Body of pancreas (tissue), 4 donors: ENCODE measurements around the gene BEX4. TPM values are rescaled to one million over a fixed set of nuclear protein-coding genes. Genes with fewer than 3 reads are reported as not detected.
"Not testable (repeated sequence)": the region's sequence is repeated elsewhere in the genome, so short reads cannot be mapped to it uniquely, and the experiment has no call there.

Experiments used
- ATAC-seq: fragments of 150-250 bp; one replicate; pipeline ENCODE4 v1.9.1; 2016
- DNase-seq, 4 donors: peaks; one replicate each; pipeline ENCODE4 v3.0.0-alpha.2; 2019
- H3K27ac ChIP-seq, 4 donors: fragments of 200-600 bp; sonication (generic); 1 replicate in 3 of 4; 2 replicates in 1 of 4; pipeline versions ENCODE4 v1.5.1 to v1.6.1; 2016 to 2019; ENCODE audit warnings: mild to moderate bottlenecking in 1 of 4, mixed read lengths in 1 of 4, moderate library complexity in 1 of 4
- H3K27me3 ChIP-seq, 2 donors: fragments of 200-600 bp; sonication (generic); one replicate each; pipeline ENCODE4 v1.6.0; 2016; ENCODE audit warnings: mild to moderate bottlenecking in 1 of 2
- H3K36me3 ChIP-seq, 2 donors: fragments of 200-600 bp; sonication (generic); replicated peaks in 1 of 2; 2 replicates each; pipeline ENCODE4 v1.5.1; 2016; ENCODE audit warnings: low read depth in 2 of 2; ENCODE audit not compliant: insufficient read depth in 1 of 2
- H3K4me1 ChIP-seq: fragments of 200-600 bp; sonication (generic); one replicate; pipeline ENCODE4 v1.6.0; 2016
- H3K4me3 ChIP-seq, 2 donors: fragments of 200-600 bp; sonication (generic); 1 replicate in 1 of 2; 2 replicates in 1 of 2; pipeline ENCODE4 v1.5.1; 2016 to 2019
- H3K9me3 ChIP-seq, 3 donors: fragments of 200-600 bp; sonication (generic); 1 replicate in 2 of 3; 2 replicates in 1 of 3; pipeline ENCODE4 v1.5.1; 2016
- CTCF ChIP-seq, 7 experiments: fragments of 450-650 bp in 4 of 7; fragments of 200-600 bp in 3 of 7; sonication (generic) in 3 of 7; IDR thresholded peaks; one replicate each; pipeline ENCODE4 v1.5.1; 2016 to 2019; ENCODE audit warnings: antibody characterized with exemption in 7 of 7
- POLR2A ChIP-seq, 3 donors: fragments of 450-650 bp; IDR thresholded peaks; one replicate each; pipeline ENCODE4 v1.6.1; 2016; ENCODE audit warnings: antibody characterized with exemption in 3 of 3, mild to moderate bottlenecking in 2 of 3
- WGBS, 2 donors: methylation state at CpG; one replicate each; pipeline ENCODE4 v1.1.5; 2017; 5-methylcytosine and 5-hydroxymethylcytosine counted together
- intact Hi-C: fragments of 100-400 bp; cut with DNase I; formaldehyde crosslinking; loops from one replicate; pipeline ENCODE4 v1.15.1; 2023
- total RNA-seq, 2 donors: library from RNA; depleted of rRNA; stranded (reverse); fragments of >200 nt; gene quantifications; one replicate each; pipeline ENCODE4 v1.1.0, GENCODE V29; 2016

Gene BEX4
- total RNA-seq, 2 donors from 2014 or later = 7.9 to 14.8 TPM

GRCh38 chrX:103215425-103215991 lies 600 bp downstream of the BEX4 start:
- no peaks in the 10 kb centered on the region for H3K36me3 ChIP-seq
- H3K27me3 ChIP-seq = no peaks in the 10 kb centered on the region
- H3K27ac ChIP-seq = peak overlapping the region; percentile 67 to 85 (median 80)
- ATAC-seq (peak; percentile 46), DNase-seq (peak; percentile 5 to 21 (median 18))
- no peak for TF ChIP-seq POLR2A (IDR thresholded peaks at IDR 0.05)
- TF ChIP-seq CTCF (IDR thresholded peaks at IDR 0.05) = no peak
- 10 to 23% methylated on average over 8 to 20 of the region's 39 CpGs for WGBS, 2 donors
- H3K4me3 ChIP-seq = peak overlapping the region; percentile 56 to 81
- H3K9me3 ChIP-seq = no peaks in the 10 kb centered on the region
- intact Hi-C loops = no loop called here
- H3K4me1 ChIP-seq = no peaks in the 10 kb centered on the region

GRCh38 chrX:103220511-103221323 lies 5.8 kb downstream of the BEX4 start:
- no peaks in the 10 kb centered on the region for H3K36me3 ChIP-seq
- H3K4me1 ChIP-seq = no peaks in the 10 kb centered on the region
- no peaks in the 10 kb centered on the region for H3K27me3 ChIP-seq
- H3K27ac ChIP-seq = no peak overlapping the region
- no peak overlapping the region for H3K4me3 ChIP-seq
- H3K9me3 ChIP-seq = no peaks in the 10 kb centered on the region
- intact Hi-C loops = no loop called here
- no peak for ATAC-seq
- TF ChIP-seq POLR2A (IDR thresholded peaks at IDR 0.05) (no peak), CTCF (IDR thresholded peaks at IDR 0.05) (no peak)
- peak in 2 of 4 donors; percentile 10 to 16 for DNase-seq
- WGBS, 2 donors = 50% methylated on average over 29 of the region's 39 CpGs; no CpG with 5 or more reads in 1 of the 2 donors

- H3K36me3 ChIP-seq, H3K4me3 ChIP-seq, DNase-seq, H3K9me3 ChIP-seq, H3K27me3 ChIP-seq, H3K27ac ChIP-seq, intact Hi-C loops, H3K4me1 ChIP-seq, ATAC-seq: not testable (repeated sequence)
- 76 to 85% methylated on average over 4 of the region's 4 CpGs for WGBS, 2 donors
These were observed 11.0 kb downstream of the BEX4 start for GRCh38 chrX:103225918-103226317.

GRCh38 chrX:103233263-103233662 lies 18.4 kb downstream of the BEX4 start:
- TF ChIP-seq POLR2A (IDR thresholded peaks at IDR 0.05) (no peak), CTCF (IDR thresholded peaks at IDR 0.05) (no peak)
- 86 to 100% methylated on average over 2 of the region's 2 CpGs for WGBS, 2 donors
- intact Hi-C loops = no loop called here

GRCh38 chrX:103234869-103235268 lies 20.0 kb downstream of the BEX4 start:
- Histone ChIP-seq H3K4me3 (no peak overlapping the region), H3K4me1 (no peaks in the 10 kb centered on the region), H3K9me3 (no peaks in the 10 kb centered on the region), H3K36me3 (no peaks in the 10 kb centered on the region), H3K27me3 (no peaks in the 10 kb centered on the region), H3K27ac (no peak overlapping the region)
- no peak for TF ChIP-seq POLR2A (IDR thresholded peaks at IDR 0.05)
- TF ChIP-seq CTCF (IDR thresholded peaks at IDR 0.05) = no peak
- ATAC-seq (no peak), DNase-seq (no peak)
- 90 to 95% methylated on average over 1 of the region's 1 CpG for WGBS, 2 donors
- intact Hi-C loops = no loop called here

More at GRCh38 chrX:103233263-103233662, 18.4 kb downstream of the BEX4 start:
- DNase-seq = no peak
- no peaks in the 10 kb centered on the region for H3K27me3 ChIP-seq
- H3K4me1 ChIP-seq = no peaks in the 10 kb centered on the region
- no peak overlapping the region for H3K27ac ChIP-seq
- no peaks in the 10 kb centered on the region for H3K36me3 ChIP-seq
- ATAC-seq = no peak
- no peak overlapping the region for H3K4me3 ChIP-seq
- no peaks in the 10 kb centered on the region for H3K9me3 ChIP-seq

GRCh38 chrX:103235608-103236007 lies 20.7 kb downstream of the BEX4 start:
- H3K4me1 ChIP-seq, H3K9me3 ChIP-seq, H3K4me3 ChIP-seq, H3K36me3 ChIP-seq, ATAC-seq, intact Hi-C loops, H3K27ac ChIP-seq, H3K27me3 ChIP-seq, DNase-seq: not testable (repeated sequence)
- WGBS, 2 donors = 89 to 92% methylated on average over 2 of the region's 2 CpGs
